IMR-90 (cell line): ENCODE results near the gene FAM168B. TPM values are rescaled to one million over a fixed set of nuclear protein-coding genes. Genes with fewer than 3 reads are reported as not detected.

Source experiments
- ATAC-seq: fragments of 200-7000 bp; cut with Tn5 transposase; 2 replicates; pipeline ENCODE4 v1.9.1; 2020; ENCODE audit warnings: low read depth, mild to moderate bottlenecking, moderate library complexity
- BruUV-seq: library from RNA; stranded (reverse); fragments of 400-500 nt; replicated peaks from 2 replicates; lab custom pipeline; 2021; lab: Mats Ljungman, UMichigan
- CTCF ChIA-PET: fragments of 300-600 bp; formaldehyde crosslinking; extraction: SDS; loops from one replicate; lab custom pipeline; 2021; ENCODE audit warnings: antibody characterized with exemption; lab: Yijun Ruan, JAX
- POLR2A ChIA-PET: fragments of 300-600 bp; sonication (Branson Sonifier 250); formaldehyde crosslinking; loops from one replicate; lab custom pipeline; 2022; ENCODE audit warnings: antibody characterized with exemption; ENCODE audit not compliant: unreplicated experiment; lab: Charles Lee
- DNase-seq: peaks from one replicate; pipeline ENCODE4 v3.0.0; 2013
- H2AFZ ChIP-seq: replicated peaks from 2 replicates; pipeline ENCODE3; 2013; ENCODE audit warnings: low read length, mild to moderate bottlenecking; ENCODE audit not compliant: poor library complexity
- H2AK5ac ChIP-seq: 2 replicates; pipeline ENCODE4 v1.6.1; 2013; ENCODE audit warnings: low read depth, low read length, inconsistent platforms
- H2AK9ac ChIP-seq: replicated peaks from 2 replicates; pipeline ENCODE3; 2013; ENCODE audit warnings: mild to moderate bottlenecking, low read depth, low read length, moderate library complexity; ENCODE audit not compliant: poor library complexity
- H2BK120ac ChIP-seq: 2 replicates; pipeline ENCODE4 v1.6.1; 2013; ENCODE audit warnings: low read depth, low read length, inconsistent platforms
- H2BK15ac ChIP-seq: 3 replicates; pipeline ENCODE4 v1.6.1; 2013; ENCODE audit warnings: low read depth, low read length, inconsistent platforms
- H2BK20ac ChIP-seq: 2 replicates; pipeline ENCODE4 v1.6.1; 2013; ENCODE audit warnings: low read depth, mild to moderate bottlenecking, inconsistent platforms, low read length, moderate library complexity
- H2BK5ac ChIP-seq: 2 replicates; pipeline ENCODE4 v1.6.1; 2013; ENCODE audit warnings: mild to moderate bottlenecking, low read depth, low read length, inconsistent platforms; ENCODE audit not compliant: poor library complexity, severe bottlenecking
- H3K14ac ChIP-seq: replicated peaks from 2 replicates; pipeline ENCODE4 v1.6.1; 2013; ENCODE audit warnings: low read depth, low read length, inconsistent platforms
- H3K18ac ChIP-seq: 2 replicates; pipeline ENCODE4 v1.6.1; 2013; ENCODE audit warnings: low read depth, low read length, control low read depth
- H3K23ac ChIP-seq: 2 replicates; pipeline ENCODE4 v1.6.1; 2013; ENCODE audit warnings: low read depth, low read length, inconsistent platforms
- H3K27ac ChIP-seq: 2 replicates; pipeline ENCODE4 v1.5.1; 2013; ENCODE audit warnings: mild to moderate bottlenecking, control low read depth, low read length; ENCODE audit not compliant: insufficient read depth
- H3K27me3 ChIP-seq: 2 replicates; pipeline ENCODE4 v1.6.1; 2013; ENCODE audit warnings: low read length; ENCODE audit not compliant: control insufficient read depth, insufficient read depth
- H3K36me3 ChIP-seq: 2 replicates; pipeline ENCODE4 v1.6.1; 2013; ENCODE audit warnings: low read length, mixed read lengths; ENCODE audit not compliant: control insufficient read depth, insufficient read depth
- H3K4ac ChIP-seq: 2 replicates; pipeline ENCODE4 v1.6.1; 2013; ENCODE audit warnings: low read depth, low read length, inconsistent platforms
- H3K4me1 ChIP-seq: 2 replicates; pipeline ENCODE4 v1.6.1; 2013; ENCODE audit warnings: low read length, mixed read lengths; ENCODE audit not compliant: control insufficient read depth, insufficient read depth
- H3K4me2 ChIP-seq: 2 replicates; pipeline ENCODE4 v1.6.1; 2013; ENCODE audit warnings: low read depth, mild to moderate bottlenecking, control low read depth, low read length, moderate library complexity
- H3K4me3 ChIP-seq: 2 replicates; pipeline ENCODE4 v1.5.1; 2013; ENCODE audit warnings: low read depth, mild to moderate bottlenecking, control low read depth, low read length, moderate library complexity; ENCODE audit not compliant: insufficient read depth
- H3K56ac ChIP-seq: 2 replicates; pipeline ENCODE4 v1.6.1; 2013; ENCODE audit warnings: low read length, inconsistent platforms; ENCODE audit not compliant: insufficient read depth; ENCODE audit errors: extremely low read depth
- H3K79me1 ChIP-seq, 2 experiments: 2 replicates each; pipeline ENCODE4 v1.6.1; 2013; ENCODE audit warnings: low read length in 2 of 2, inconsistent platforms in 1 of 2, low read depth in 1 of 2
- H3K9ac ChIP-seq: 2 replicates; pipeline ENCODE4 v1.6.1; 2013; ENCODE audit warnings: low read depth, low read length, control low read depth
- H3K9me1 ChIP-seq: 2 replicates; pipeline ENCODE4 v1.6.1; 2013; ENCODE audit warnings: low read length, inconsistent platforms; ENCODE audit not compliant: insufficient read depth
- H3K9me3 ChIP-seq: 2 replicates; pipeline ENCODE4 v1.6.1; 2013; ENCODE audit warnings: low read length; ENCODE audit not compliant: control insufficient read depth, insufficient read depth
- H4K20me1 ChIP-seq: 2 replicates; pipeline ENCODE4 v1.6.1; 2013; ENCODE audit warnings: low read length, inconsistent platforms; ENCODE audit not compliant: insufficient read depth
- H4K5ac ChIP-seq: 2 replicates; pipeline ENCODE4 v1.6.1; 2013; ENCODE audit warnings: mild to moderate bottlenecking, low read depth, low read length, control low read depth
- H4K8ac ChIP-seq, 2 experiments: 2 replicates each; pipeline ENCODE4 v1.6.1; 2013; ENCODE audit warnings: low read depth in 2 of 2, low read length in 2 of 2, control low read depth in 1 of 2, inconsistent platforms in 1 of 2
- H4K91ac ChIP-seq: 2 replicates; pipeline ENCODE4 v1.6.1; 2013; ENCODE audit warnings: low read depth, low read length, inconsistent platforms; ENCODE audit not compliant: insufficient read depth
- FOS ChIP-seq: fragments of 150-350 bp; IDR thresholded peaks from 2 replicates; pipeline ENCODE4 v1.6.1; 2016; ENCODE audit warnings: low read depth, low read length
- MAFK ChIP-seq: IDR thresholded peaks from 2 replicates; pipeline ENCODE4 v1.6.1; 2012; ENCODE audit warnings: low read depth, low read length, improper control_type of control experiment
- MAZ ChIP-seq: IDR thresholded peaks from 2 replicates; pipeline ENCODE4 v1.6.1; 2012; ENCODE audit warnings: low read depth, mild to moderate bottlenecking, low read length, improper control_type of control experiment, moderate library complexity, borderline replicate concordance
- MXI1 ChIP-seq: IDR thresholded peaks from 2 replicates; pipeline ENCODE4 v1.6.1; 2012; ENCODE audit warnings: low read depth, mild to moderate bottlenecking, low read length, moderate library complexity, borderline replicate concordance
- NFE2L2 ChIP-seq: fragments of 150-350 bp; IDR thresholded peaks from 2 replicates; pipeline ENCODE4 v1.6.1; 2016; ENCODE audit warnings: low read depth, mild to moderate bottlenecking, low read length
- RFX5 ChIP-seq: IDR thresholded peaks from 2 replicates; pipeline ENCODE4 v1.8.0; 2012; ENCODE audit warnings: low read depth, mild to moderate bottlenecking, low read length, moderate library complexity
- WGBS, 2 experiments: methylation state at CpG; one replicate each; pipeline versions ENCODE4 v1.1.5 to v1.1.7; 2013; ENCODE audit warnings: missing lambda C conversion rate in 2 of 2; ENCODE audit not compliant: insufficient read length in 1 of 2; ENCODE audit errors: extremely low coverage in 2 of 2; 5-methylcytosine and 5-hydroxymethylcytosine counted together
- dilution Hi-C: fragments of 300-500 bp; cut with HindIII; formaldehyde crosslinking; loops from one replicate; pipeline ENCODE4 v1.14.3; 2018; ENCODE audit warnings: low sequenced_read_pairs; ENCODE audit not compliant: unreplicated experiment
- in situ Hi-C: fragments of 300-500 bp; cut with MboI; formaldehyde crosslinking; loops from 3 replicates; pipeline ENCODE4 v1.14.3; 2019; ENCODE audit warnings: low sequenced_read_pairs, inconsistent platforms, mixed read lengths
- intact Hi-C: fragments of 100-400 bp; cut with micrococcal nuclease; formaldehyde crosslinking; loops from 2 replicates; pipeline ENCODE4 v1.10.0; 2022
- polyA plus RNA-seq, 3 experiments: library from polyadenylated mRNA; depleted of rRNA; stranded (reverse); fragments of >200 nt; gene quantifications; 2 replicates each; pipeline ENCODE4 v1.2.3, GENCODE V29; 2012; ENCODE audit warnings: low replicate concordance in 1 of 3
- total RNA-seq: library from RNA; depleted of rRNA; stranded (reverse); fragments of >200 nt; gene quantifications from 2 replicates; pipeline ENCODE4 v1.2.3, GENCODE V29; 2012
- TF ChIP-seq, protein P1 (sequence below): fragments of 150-350 bp; IDR thresholded peaks from 2 replicates; pipeline ENCODE4 v1.6.1; 2016; ENCODE audit warnings: low read depth, mild to moderate bottlenecking, low read length, moderate library complexity, borderline replicate concordance

FAM168B gene
- total and polyA plus RNA-seq, 2 of the 4 experiments (the other 2 are of a cell fraction): 76.4 to 106 TPM

DNA sequence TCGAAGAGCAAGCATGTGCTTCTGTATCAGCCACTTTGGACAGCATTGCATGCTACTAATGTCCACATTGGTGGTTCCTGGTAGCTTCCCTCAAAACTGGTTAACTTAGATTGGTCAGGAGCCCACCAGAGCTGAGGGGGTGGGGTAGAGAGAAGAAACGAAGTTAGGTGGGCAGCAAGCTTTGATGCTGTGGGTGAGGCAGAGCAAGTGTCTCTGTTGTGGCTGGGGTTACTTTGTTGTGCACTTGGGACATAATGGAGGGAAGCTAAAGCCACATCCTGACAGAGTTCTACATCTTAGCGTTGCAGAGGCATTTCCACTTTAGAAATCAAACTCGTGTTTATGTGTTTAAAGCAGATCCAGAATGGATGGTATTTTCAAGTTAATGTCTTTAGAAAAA is 82.7 kb downstream of the FAM168B start:
- Histone ChIP-seq H3K23ac (no peak overlapping the region), H2AK5ac (no peak overlapping the region)

More for the DNA sequence above, 82.7 kb downstream of the FAM168B start:
- Histone ChIP-seq H3K27me3 (peaks cover 13% of the 10 kb centered on the region), H2BK20ac (no peak overlapping the region), H3K4me3 (no peak overlapping the region), H4K5ac (no peak overlapping the region), H4K8ac (no peak overlapping the region), H3K9me3 (no peaks in the 10 kb centered on the region), H3K36me3 (no peaks in the 10 kb centered on the region), H3K9me1 (no peaks in the 10 kb centered on the region), H2AK9ac (no peak overlapping the region), H3K4ac (no peak overlapping the region), H3K4me1 (no peaks in the 10 kb centered on the region), H2AFZ (no peak overlapping the region), H2BK5ac (no peak overlapping the region), H3K14ac (no peak overlapping the region), H3K18ac (no peak overlapping the region), H3K4me2 (no peak overlapping the region), H2BK120ac (no peak overlapping the region), H4K20me1 (no peaks in the 10 kb centered on the region), H2BK15ac (no peak overlapping the region), H3K79me1 (no peaks in the 10 kb centered on the region), H4K91ac (no peak overlapping the region), H3K9ac (no peak overlapping the region), H3K27ac (no peak overlapping the region), H3K56ac (no peak overlapping the region)
- ATAC-seq: no peak
- ChIA-PET CTCF (no interaction called here), POLR2A (no interaction called here)
- TF ChIP-seq MAZ (no peak), NFE2L2 (no peak), RFX5 (no peak), FOS (no peak), MAFK (no peak), MXI1 (no peak)
- TF ChIP-seq, protein P1, sequence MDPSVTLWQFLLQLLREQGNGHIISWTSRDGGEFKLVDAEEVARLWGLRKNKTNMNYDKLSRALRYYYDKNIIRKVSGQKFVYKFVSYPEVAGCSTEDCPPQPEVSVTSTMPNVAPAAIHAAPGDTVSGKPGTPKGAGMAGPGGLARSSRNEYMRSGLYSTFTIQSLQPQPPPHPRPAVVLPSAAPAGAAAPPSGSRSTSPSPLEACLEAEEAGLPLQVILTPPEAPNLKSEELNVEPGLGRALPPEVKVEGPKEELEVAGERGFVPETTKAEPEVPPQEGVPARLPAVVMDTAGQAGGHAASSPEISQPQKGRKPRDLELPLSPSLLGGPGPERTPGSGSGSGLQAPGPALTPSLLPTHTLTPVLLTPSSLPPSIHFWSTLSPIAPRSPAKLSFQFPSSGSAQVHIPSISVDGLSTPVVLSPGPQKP: no peak
- in situ Hi-C loops (no loop called here), dilution Hi-C loops (no loop called here), intact Hi-C loops (no loop called here)
- no TSS peak for BruUV-seq
- no peak for DNase-seq
- 15% methylated on average over 2 of the region's 4 CpGs; no CpG with 5 or more reads in 1 of the 2 experiments for WGBS, 2 experiments
